ENCODE results near the gene PSMD11.

PSMD11 gene

DNA sequence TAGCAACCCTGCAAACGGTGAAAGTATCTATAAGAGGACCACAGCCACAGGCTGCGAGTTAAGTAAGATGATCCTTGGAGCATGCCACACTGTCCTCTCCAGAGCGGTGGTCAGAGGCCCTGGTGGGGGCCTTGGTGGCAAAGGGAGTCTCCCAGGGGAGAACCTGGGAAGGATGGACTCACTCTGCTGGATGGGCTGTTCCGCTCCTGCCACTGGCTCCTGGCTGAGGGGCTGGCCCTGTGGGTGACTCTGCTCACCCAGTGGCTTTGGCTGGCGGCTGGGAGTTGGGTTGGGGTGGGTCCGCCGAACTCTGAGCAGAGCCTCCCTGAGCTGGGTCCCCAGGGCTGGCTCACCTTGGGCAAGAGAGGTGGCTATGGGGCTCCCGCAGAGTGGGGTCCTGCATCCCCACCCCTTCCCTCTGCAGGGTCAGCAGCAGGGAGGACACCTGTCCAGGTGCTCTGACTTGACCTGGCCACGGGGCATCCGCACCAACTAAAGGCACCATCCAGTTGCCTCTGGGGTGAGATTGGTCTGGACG, 49.7 kb downstream of the PSMD11 start:
- FAIRE-seq (no peak), DNase-seq (ENCODE audit: insufficient read length, low spot score) (no peak)
- TF ChIP-seq CTCF (IDR thresholded peaks at IDR 0.05; ENCODE audit: insufficient read depth, missing control alignments), result no peak

DNA sequence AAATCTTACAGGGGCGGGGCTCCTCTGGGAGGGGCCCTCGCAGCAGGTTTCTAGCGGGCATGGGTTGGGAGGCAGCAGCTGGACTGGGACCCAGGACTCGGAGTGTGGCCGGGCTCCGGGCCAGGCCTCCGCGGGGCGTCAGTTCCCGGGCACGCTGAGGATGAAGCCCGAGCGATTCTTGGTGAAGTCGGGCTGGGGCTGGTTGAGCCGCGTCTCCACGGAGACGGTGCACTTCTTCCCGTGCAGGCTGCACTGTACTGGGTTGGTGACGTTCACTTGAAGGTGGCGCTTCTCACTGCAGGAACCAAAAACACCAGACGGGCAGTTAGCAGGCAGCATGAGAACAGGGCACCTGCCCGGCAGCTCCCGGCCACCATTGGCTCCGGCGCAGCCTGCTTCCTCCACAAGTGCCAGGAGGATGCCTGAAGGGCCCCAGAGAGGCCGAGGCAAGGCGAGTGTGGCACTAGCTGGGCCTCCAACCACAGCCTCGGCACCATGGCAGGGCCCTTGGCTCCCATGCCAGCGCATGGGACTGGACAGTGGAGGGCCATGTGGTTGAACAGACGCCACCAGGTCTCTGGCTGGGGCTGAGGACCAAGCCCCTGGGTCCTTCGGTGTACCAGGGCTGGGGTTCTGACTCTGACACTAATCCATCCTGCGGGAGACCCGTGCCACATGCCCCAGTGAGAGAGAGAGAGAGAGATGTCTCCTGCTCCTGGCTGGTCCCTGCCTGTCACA, 50.5 kb downstream of the PSMD11 start:
- TF ChIP-seq CTCF (IDR thresholded peaks at IDR 0.05; ENCODE audit: insufficient read depth, missing control alignments), result no peak
- FAIRE-seq, result no peak
- no peak for DNase-seq (ENCODE audit: insufficient read length, low spot score)

- no peak for FAIRE-seq
- no peak for TF ChIP-seq CTCF (IDR thresholded peaks at IDR 0.05; ENCODE audit: insufficient read depth, missing control alignments)
- no peak for DNase-seq (ENCODE audit: insufficient read length, low spot score)
Observed at GRCh38 chr17:32495359-32496231, 51.3 kb downstream of the PSMD11 start.

GRCh38 chr17:32496395-32497073, 52.2 kb downstream of the PSMD11 start:
- DNase-seq (ENCODE audit: insufficient read length, low spot score), result no peak
- no peak for FAIRE-seq
- TF ChIP-seq CTCF (IDR thresholded peaks at IDR 0.05; ENCODE audit: insufficient read depth, missing control alignments), result no peak

DNA sequence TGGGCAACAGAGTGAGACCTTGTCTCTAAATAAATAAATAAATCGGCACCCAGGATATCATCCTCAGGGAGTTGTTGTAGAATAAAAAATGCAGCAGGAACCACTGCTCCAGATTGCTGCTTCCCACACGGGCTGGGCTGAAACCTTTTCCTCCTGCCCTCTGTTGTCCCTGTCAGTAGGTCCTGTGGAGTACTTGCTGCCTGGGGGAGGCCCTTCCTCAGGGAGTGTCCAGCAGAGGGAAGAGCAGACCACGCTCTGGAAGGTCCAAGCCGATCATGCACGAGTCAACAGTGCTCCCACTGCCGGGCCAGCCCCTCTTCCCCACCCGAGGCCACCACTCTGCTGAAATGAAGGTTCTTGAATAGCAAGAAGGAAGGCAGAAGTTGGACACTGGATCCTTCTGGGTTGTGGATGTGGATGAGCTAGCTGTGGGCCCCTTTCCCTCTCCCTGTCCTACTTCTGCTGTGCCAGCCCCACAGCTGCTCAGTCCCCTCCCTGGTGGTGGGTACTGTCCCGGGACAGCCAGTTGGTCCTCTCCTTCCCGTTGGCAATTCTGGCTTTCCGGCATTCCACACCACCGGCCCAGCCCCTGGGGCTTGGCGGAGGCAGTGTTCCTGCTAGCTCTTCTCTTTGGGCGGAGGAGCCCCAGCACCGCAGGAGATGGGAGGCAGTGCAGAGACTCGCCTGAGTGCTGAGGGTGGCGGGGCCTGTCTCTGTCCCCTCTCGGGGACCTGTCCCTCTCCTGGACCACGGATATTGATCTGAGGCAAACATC, 53.3 kb downstream of the PSMD11 start:
- no peak for FAIRE-seq
- no peak for DNase-seq (ENCODE audit: insufficient read length, low spot score)
- TF ChIP-seq CTCF (IDR thresholded peaks at IDR 0.05; ENCODE audit: insufficient read depth, missing control alignments), result no peak

- FAIRE-seq (no peak), DNase-seq (ENCODE audit: insufficient read length, low spot score) (no peak)
- no peak for TF ChIP-seq CTCF (IDR thresholded peaks at IDR 0.05; ENCODE audit: insufficient read depth, missing control alignments)
Observed at GRCh38 chr17:32498391-32498790, 54.1 kb downstream of the PSMD11 start.
